NCI-H2107 (cell line): Measurements from ENCODE around the gene KLRC4.
"Not testable (repeated sequence)": the region's sequence is repeated elsewhere in the genome, so short reads cannot be mapped to it uniquely, and the experiment has no call there.

Source experiments
- DNase-seq: peaks from one replicate; lab custom pipeline; 2025; lab: John Stamatoyannopoulos, UW

The KLRC4 gene

DNA sequence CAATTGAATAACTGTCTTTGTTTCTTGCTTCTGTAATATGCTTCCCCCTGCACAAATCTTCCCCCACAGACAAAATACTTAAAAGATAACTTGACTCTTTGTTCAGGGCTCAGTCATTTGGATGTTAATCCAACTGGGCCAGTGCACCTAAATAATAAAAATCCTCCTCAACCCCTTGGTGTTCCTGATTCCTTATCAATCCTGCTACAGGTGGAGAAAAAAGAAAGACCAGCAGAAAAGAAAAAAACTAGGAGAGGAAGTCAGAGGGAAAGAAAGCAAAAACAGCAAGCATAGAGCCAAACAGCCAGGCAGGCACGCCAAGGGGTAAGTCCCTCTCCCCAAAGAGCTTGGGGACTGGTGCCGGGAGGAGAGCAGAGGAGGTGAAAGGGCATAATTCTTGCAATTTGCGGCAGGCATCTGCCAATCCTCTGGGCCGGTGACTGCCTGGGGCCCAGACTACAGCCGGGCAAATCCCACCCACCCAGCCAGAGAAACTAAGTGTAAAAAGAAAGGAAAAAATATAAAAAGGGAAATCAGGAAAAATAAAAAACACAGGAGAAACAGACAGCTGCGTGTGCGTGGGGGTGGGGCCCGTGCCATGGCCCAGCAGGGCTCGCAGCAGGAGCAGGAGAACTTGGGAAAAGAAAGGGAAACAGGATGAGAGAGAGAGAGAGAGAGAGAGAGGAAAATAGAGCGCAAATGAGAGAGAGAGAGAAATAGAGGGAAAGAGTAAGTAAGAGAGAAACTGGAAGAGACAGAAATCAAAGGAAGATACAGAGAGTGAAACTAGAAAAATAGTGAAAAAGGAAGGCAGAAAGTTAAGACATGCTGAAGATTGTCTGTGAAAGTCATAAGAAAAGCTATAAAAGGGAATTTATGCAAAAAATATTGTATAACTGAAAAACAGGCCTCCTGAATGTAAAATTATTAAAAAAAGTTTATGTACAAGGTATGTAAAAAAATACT lies 41.1 kb downstream of the KLRC4 start:
- no peak for DNase-seq

DNA sequence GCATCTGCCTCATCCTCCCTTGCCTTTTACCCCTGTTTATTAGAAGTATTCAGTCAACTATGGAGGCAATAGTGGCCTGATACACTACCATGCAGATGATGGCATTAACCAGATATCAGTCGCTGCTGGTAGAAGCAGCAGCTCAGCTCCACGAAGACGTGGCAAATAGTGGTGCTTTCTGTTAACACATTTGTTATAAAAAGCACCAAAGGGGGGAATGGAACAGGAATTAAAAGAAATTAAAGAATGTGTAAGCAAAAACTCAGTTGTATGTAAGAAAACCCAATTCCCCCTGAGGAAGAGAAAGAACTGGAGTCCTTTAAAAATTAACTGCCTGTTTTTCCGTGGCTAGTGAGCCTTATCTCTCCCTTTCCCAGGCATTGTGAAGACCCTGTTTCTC lies 41.8 kb downstream of the KLRC4 start:
- DNase-seq: not testable (repeated sequence)

DNA sequence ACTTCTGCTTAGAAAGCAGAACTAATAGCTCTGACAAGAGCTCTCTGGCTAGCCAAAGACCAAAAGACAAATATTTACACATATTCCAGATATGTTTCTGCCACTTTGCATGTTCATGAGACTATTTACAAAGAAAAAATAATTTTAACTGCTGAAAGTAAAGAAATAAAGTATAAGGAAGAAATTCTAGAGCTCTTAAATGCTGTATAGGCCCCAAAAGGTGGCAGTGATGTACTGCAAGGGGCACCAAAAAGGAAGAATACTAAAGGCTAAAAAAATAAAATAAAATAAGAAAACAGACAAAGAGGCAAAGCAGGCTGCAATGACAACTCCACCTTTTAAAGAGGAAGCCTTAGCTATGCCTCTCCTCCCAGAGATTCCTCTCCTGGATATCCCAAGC lies 42.7 kb downstream of the KLRC4 start:
- no peak for DNase-seq

DNA sequence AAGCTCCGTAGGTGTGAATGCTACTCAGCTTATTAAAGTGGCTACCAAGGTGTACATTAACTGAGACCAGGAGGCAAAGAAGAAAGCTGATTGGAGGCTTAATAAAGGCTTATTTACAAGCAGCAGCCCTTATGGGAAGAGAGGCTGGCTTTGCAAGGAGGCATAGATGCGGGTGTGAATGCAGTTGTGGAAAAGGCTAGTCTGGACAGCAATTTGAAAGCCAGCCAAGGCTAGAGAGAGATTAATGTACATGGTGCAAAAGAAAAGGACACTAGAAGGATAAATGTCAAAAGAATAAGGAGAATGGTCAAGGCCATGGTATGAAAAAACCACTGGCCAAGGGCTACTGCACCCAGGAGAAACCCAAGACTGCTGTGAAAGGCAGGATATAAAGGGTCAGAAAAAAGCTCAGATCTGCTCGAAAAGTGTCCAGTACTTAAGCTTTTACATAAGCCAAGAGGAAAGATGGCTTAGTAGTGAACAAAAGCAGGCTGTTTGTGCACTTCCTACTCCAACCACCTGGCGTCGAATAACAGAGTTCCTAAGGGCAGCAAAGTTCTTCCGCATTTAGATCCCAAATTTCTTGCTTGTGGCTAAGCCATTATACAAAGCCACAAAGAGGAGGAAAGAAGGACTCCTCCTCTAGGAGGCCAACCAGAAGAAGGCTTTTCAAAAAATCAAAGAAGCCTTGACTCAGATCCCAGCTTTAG lies 43.7 kb downstream of the KLRC4 start:
- DNase-seq: no peak

DNA sequence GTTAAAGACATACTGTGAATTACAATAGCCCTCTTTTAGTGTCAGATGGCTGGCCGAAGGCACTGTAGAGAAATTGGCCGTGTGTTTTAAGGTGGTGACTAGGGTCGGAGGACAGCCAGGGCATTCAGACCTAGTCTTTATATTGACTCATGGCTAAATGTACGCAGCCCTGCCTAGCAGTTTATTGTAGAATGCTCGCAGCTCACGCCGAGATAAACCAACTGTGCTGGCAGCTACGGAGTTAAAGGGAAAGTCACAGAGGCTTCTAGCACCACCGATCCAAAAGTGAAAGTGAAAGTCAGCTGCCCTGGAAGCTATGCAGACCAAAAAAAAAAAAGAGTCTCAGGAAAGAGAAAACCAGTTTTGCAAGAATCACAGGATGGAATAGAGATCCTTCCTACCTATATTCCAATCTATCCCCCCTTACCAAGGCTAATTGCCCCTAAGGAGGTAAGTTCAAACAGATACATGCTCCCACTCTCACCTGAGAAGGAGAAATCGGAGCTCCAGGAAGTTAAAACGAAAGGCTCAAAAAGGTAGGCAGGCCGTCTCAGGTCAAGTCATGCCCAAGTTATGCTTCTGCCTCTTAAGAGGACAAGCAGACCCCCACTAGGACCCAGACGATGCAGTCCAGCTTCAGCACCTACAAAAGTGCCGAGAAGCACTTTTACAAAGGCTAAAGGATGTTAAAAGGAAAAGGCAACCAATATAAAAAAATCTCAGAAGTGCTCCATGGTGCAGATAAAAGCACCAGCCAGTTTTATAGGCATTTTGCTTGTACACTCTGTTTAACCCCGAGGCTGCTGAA lies 44.5 kb downstream of the KLRC4 start:
- peak; percentile 80 for DNase-seq

DNA sequence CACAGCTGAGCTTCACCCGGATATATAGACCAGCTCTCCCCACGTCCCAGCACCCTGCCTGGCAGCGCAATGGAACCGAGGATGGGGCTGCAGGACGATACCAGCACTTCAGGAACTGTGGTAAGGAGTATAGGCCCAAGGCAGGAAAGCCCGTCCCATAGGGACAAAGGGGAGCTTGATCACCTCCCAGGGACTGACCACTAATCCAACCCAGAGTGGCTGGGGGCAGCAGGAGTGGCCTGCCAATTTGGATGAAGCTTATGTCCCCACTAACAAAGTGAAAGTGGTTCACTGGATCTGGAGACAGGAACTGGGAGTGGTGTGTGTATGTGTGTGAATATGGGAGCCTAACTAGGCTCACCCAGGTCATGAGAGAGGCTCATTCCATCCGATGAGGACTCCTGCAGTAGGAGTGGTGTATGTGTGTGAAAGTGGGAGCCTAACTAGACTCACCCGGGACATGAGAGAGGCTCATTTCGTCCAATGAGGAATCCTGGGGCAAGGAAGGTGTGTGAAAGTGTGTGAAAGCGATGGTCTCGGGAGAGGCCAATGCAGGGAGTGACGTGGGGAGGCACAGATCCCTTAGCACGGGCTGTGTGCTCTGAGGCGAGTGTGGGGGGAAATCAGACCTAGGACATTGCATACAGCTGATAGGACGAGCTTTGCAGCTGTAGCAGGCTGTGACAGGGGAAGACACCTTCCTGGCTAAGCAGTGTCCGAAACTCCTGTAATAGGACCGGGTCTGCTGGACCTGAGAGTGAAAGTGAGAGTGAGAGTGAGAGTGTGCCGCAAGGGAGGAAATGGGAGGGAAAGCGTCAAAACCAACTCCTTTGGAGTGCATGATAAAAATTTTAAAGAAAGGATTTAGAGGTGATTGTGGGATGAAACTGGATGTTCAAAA lies 45.4 kb downstream of the KLRC4 start:
- DNase-seq: no peak

DNA sequence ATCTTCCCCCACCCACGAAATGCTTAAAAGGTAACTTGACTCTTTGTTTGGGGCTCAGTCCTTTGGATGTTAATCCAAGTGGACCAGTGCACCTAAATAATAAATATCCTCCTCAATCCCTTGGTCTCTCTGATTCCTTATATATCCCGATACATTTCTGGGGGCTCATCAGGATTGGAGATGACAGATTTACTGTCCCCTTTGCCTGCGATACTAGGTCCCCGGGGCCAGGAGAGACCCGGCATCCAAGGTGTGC lies 46.0 kb downstream of the KLRC4 start:
- DNase-seq: no peak

DNA sequence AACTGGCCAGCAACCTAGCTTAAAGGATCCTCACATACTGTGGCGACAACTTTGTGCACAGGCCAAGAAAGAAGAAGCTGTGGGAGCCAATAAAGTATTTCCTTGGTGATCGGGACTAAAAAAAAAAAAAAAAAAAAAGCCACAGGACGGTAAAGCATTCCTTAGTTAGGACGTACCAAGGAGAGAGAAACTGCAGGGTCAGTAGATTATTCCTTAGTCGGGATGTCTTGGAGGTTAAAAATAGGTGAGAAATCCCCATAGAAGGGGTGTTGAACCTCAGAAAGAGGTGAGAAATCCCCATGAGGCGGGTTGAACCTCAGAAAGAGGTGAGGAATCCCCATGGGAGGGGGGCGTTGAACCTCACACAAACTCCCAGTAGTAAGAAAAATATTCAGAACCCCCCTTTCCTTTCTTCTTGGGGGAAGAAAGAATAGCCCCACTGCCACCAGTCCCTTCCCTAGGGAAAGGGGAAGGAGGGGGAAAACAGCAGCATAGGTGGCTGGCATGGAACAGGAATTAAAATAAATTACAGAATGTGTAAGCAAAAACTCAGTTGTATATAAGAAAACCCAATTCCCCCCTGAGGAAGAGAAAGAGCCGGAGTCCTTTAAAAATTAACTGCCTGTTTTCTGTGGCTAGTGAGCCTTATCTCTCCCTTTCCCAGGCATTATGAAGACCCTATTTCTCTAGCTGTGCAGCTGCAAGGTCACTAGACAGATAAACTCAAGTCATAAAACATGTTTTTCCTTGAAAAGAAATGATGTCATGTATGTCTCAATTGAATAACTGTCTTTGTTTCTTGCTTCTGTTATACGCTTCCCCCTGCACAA lies 46.5 kb downstream of the KLRC4 start:
- DNase-seq: no peak

DNA sequence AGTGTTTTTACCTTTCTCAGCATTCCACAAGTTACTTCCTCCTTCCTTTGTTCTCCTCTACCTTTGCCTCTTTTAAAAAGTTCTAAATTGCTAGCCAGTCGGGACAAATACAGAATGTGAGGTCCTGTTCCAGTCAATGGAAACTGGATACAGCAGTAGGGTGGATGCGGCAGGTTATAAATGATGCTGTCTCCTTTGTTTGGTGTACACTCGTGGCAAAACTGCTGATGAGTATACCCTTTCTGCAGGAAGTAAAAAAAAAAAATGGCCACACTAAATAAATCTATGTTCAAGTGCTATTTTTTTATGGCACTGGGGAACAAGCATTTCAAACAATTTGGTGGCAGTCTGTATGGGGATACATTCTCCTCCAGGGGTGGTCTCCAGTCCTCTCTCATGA lies 47.2 kb downstream of the KLRC4 start:
- no peak for DNase-seq

DNA sequence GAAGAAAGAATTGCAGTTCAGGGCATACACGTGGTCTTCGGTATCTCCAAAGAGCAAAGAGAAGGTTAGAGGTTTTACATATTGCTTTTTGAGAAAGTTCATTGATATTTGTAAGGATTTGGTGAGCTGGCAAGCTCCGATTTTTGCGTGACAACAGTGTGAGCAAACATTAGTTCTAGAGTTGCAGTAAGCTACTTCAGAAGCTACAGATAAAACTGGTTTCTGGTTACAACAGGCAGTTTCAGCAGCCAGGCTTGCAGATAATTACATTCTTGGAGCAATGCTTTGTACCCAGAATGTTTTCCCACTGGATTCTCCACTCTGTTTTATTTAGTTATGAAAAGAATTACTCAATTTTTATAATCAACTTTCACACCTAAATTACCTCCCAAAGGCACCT lies 47.9 kb downstream of the KLRC4 start:
- no peak for DNase-seq

DNA sequence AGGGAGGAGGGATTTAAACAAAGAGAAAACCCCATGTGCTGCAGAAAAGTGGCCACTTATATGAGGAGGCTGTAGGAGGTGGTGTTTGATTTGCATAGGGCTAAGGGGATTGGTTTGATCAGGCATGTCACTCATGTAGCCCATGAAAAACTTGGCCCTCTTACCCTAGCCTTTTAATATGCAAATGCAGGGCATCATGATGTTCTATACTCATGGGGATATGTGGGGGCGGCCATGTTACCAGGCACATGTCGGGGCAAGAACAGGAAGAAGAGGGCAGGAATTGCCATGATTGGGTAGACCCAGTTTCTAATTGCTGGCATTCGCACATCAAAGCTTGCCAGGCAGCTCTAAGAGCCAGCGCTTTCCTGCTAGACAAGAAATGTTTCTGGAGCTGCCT lies 48.5 kb downstream of the KLRC4 start:
- peak; percentile 64 for DNase-seq

DNA sequence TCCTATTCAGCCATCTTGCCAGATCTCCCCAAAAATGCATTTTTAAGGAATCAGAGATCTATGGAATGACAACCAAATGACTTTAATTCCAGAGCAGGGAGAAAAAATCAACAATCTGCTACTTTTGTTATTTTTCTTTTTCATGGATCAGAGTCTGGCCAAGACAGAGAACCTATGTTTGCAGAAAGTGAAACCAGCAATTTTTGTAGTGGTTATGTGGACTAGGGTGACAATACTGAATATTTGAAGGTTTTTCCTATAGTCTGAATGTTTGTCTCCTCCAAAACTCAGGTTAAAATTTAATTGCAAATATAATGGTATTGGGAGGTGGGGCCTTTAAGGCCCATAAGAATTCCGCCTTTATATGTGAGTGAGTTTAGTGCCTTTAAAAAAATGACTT lies 50.6 kb downstream of the KLRC4 start:
- no peak for DNase-seq

DNA sequence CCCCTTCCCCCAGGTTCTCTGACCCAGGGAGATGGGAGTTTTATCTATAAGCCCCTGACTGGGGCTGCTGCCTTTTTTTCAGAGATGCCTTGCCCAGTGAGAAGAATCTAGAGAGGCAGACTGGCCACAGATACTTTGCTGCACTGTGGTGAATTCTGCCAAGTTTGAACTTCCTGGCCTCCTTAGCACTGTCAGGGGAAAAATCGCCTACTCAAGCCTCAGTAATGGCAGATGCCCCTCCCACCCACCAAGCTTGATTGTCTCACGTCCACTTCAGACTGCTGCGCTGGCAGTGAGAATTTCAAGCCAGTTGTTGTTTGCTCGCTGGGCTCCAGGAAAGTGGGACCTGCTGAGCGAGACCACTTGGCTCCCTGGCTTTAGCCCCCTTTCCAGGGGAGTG lies 51.4 kb downstream of the KLRC4 start:
- DNase-seq: no peak
